ENCODE measurements around the gene HMOX1. TPM values are rescaled to one million over a fixed set of nuclear protein-coding genes. Genes with fewer than 3 reads are reported as not detected.

Gene HMOX1
- total and polyA plus RNA-seq, 2 of the 13 experiments (the other 11 are each of a cell fraction or from before 2014, with no cell fraction given), result 53.6 to 67.4 TPM

DNA sequence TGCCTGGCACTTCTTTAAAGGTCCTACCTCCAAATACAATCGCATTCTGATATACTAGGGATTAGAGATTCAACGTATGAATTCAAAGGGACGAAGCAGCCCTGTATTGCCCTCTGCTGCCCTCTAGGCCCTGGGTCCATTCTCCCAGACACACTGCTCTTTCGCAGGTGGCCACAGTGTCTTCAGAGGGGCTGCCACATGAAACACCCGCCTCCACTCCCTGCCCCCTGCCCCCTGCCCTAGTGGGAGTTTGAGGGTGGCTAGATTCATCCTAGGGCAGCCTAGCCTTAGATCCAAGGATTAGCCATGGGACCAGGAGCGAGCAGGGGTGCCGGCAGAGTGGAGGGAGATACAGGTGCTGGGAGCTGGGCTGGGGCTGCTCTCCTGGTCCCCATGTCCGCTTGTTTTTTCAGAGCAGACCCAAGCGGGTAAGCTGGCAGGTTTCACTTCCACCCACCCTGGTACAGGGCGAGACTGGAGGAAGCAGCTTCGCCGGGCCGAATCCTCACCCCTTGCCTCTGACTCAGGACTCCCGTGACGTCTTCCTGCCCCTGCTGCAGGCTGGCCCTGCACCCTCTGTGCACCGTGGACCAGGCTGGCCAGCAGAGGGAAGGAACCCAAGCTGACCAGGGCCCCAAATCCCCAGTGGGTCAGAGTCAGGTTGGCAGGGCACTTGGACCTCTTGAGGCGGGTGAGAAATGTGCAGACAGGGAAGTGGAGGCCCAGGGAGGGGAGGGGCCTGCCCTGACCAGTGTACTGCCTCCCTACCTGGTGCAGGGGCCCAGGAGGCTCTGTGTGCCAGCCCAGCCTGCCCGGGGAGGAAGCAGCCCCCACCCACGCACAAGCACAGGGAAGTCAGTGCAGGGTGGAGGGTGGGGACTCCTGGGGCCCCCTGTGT lies 28.4 kb upstream of the HMOX1 start (continued):
- TF ChIP-seq, protein P1, sequence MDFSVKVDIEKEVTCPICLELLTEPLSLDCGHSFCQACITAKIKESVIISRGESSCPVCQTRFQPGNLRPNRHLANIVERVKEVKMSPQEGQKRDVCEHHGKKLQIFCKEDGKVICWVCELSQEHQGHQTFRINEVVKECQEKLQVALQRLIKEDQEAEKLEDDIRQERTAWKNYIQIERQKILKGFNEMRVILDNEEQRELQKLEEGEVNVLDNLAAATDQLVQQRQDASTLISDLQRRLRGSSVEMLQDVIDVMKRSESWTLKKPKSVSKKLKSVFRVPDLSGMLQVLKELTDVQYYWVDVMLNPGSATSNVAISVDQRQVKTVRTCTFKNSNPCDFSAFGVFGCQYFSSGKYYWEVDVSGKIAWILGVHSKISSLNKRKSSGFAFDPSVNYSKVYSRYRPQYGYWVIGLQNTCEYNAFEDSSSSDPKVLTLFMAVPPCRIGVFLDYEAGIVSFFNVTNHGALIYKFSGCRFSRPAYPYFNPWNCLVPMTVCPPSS (IDR thresholded peaks at IDR 0.05), result no peak
- TF ChIP-seq AGO2 (optimal IDR thresholded peaks at IDR 0.05; ENCODE audit: low read depth, low read length) (no peak), MYNN (CRISPR knock-in tag; IDR thresholded peaks at IDR 0.05; ENCODE audit: low read depth) (no peak), ZNF530 (CRISPR knock-in tag; IDR thresholded peaks at IDR 0.05; ENCODE audit: low read depth) (no peak), HDAC1 (CRISPR knock-in tag; IDR thresholded peaks at IDR 0.05) (0 out of 2 replicates have a peak, but pooled peaks have one; percentile 10), TOE1 (CRISPR knock-in tag; IDR thresholded peaks at IDR 0.05) (no peak), NFE2L2 (IDR thresholded peaks at IDR 0.05; ENCODE audit: low read length) (no peak), MZF1 (CRISPR knock-in tag; IDR thresholded peaks at IDR 0.05; ENCODE audit: borderline replicate concordance) (no peak), NAIF1 (CRISPR knock-in tag; IDR thresholded peaks at IDR 0.05; ENCODE audit: borderline replicate concordance) (no peak), YY1 (IDR thresholded peaks at IDR 0.05; ENCODE audit: insufficient read depth, insufficient replicate concordance, low read depth, low read length) (no peak), KAT2B (IDR thresholded peaks at IDR 0.05; ENCODE audit: borderline replicate concordance, low read depth, low read length) (no peak), ZNF432 (CRISPR knock-in tag; IDR thresholded peaks at IDR 0.05; ENCODE audit: borderline replicate concordance) (no peak), RFXANK (CRISPR knock-in tag; IDR thresholded peaks at IDR 0.05) (no peak), ZNF737 (CRISPR knock-in tag; IDR thresholded peaks at IDR 0.05; ENCODE audit: borderline replicate concordance) (no peak)
- TF ChIP-seq, protein P2, sequence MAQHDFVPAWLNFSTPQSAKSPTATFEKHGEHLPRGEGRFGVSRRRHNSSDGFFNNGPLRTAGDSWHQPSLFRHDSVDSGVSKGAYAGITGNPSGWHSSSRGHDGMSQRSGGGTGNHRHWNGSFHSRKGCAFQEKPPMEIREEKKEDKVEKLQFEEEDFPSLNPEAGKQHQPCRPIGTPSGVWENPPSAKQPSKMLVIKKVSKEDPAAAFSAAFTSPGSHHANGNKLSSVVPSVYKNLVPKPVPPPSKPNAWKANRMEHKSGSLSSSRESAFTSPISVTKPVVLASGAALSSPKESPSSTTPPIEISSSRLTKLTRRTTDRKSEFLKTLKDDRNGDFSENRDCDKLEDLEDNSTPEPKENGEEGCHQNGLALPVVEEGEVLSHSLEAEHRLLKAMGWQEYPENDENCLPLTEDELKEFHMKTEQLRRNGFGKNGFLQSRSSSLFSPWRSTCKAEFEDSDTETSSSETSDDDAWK (CRISPR knock-in tag; IDR thresholded peaks at IDR 0.05), result no peak
- TF ChIP-seq, protein P3, sequence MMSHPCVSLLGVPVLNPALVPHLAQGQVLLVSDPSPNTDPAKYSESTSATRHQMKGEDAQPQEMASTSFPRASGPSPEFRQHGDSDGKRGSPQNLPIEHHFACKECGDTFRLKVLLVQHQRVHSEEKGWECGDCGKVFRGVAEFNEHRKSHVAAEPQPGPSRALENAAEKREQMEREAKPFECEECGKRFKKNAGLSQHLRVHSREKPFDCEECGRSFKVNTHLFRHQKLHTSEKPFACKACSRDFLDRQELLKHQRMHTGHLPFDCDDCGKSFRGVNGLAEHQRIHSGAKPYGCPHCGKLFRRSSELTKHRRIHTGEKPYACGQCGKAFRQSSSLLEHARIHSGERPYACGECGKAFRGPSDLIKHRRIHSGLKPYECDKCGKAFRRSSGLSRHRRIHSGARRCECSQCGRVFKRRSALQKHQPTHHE (CRISPR knock-in tag; IDR thresholded peaks at IDR 0.05; ENCODE audit: borderline replicate concordance), result no peak
- TF ChIP-seq, protein P4, sequence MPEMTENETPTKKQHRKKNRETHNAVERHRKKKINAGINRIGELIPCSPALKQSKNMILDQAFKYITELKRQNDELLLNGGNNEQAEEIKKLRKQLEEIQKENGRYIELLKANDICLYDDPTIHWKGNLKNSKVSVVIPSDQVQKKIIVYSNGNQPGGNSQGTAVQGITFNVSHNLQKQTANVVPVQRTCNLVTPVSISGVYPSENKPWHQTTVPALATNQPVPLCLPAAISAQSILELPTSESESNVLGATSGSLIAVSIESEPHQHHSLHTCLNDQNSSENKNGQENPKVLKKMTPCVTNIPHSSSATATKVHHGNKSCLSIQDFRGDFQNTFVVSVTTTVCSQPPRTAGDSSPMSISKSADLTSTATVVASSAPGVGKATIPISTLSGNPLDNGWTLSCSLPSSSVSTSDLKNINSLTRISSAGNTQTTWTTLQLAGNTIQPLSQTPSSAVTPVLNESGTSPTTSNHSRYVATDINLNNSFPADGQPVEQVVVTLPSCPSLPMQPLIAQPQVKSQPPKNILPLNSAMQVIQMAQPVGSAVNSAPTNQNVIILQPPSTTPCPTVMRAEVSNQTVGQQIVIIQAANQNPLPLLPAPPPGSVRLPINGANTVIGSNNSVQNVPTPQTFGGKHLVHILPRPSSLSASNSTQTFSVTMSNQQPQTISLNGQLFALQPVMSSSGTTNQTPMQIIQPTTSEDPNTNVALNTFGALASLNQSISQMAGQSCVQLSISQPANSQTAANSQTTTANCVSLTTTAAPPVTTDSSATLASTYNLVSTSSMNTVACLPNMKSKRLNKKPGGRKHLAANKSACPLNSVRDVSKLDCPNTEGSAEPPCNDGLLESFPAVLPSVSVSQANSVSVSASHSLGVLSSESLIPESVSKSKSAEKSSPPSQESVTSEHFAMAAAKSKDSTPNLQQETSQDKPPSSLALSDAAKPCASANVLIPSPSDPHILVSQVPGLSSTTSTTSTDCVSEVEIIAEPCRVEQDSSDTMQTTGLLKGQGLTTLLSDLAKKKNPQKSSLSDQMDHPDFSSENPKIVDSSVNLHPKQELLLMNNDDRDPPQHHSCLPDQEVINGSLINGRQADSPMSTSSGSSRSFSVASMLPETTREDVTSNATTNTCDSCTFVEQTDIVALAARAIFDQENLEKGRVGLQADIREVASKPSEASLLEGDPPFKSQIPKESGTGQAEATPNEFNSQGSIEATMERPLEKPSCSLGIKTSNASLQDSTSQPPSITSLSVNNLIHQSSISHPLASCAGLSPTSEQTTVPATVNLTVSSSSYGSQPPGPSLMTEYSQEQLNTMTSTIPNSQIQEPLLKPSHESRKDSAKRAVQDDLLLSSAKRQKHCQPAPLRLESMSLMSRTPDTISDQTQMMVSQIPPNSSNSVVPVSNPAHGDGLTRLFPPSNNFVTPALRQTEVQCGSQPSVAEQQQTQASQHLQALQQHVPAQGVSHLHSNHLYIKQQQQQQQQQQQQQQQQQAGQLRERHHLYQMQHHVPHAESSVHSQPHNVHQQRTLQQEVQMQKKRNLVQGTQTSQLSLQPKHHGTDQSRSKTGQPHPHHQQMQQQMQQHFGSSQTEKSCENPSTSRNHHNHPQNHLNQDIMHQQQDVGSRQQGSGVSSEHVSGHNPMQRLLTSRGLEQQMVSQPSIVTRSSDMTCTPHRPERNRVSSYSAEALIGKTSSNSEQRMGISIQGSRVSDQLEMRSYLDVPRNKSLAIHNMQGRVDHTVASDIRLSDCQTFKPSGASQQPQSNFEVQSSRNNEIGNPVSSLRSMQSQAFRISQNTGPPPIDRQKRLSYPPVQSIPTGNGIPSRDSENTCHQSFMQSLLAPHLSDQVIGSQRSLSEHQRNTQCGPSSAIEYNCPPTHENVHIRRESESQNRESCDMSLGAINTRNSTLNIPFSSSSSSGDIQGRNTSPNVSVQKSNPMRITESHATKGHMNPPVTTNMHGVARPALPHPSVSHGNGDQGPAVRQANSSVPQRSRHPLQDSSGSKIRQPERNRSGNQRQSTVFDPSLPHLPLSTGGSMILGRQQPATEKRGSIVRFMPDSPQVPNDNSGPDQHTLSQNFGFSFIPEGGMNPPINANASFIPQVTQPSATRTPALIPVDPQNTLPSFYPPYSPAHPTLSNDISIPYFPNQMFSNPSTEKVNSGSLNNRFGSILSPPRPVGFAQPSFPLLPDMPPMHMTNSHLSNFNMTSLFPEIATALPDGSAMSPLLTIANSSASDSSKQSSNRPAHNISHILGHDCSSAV (CRISPR knock-in tag; IDR thresholded peaks at IDR 0.05; ENCODE audit: borderline replicate concordance), result no peak
